Measurements from ENCODE around the gene DGLUCY.
"Not testable (repeated sequence)": the region's sequence is repeated elsewhere in the genome, so short reads cannot be mapped to it uniquely, and the experiment has no call there.

DGLUCY gene

DNA sequence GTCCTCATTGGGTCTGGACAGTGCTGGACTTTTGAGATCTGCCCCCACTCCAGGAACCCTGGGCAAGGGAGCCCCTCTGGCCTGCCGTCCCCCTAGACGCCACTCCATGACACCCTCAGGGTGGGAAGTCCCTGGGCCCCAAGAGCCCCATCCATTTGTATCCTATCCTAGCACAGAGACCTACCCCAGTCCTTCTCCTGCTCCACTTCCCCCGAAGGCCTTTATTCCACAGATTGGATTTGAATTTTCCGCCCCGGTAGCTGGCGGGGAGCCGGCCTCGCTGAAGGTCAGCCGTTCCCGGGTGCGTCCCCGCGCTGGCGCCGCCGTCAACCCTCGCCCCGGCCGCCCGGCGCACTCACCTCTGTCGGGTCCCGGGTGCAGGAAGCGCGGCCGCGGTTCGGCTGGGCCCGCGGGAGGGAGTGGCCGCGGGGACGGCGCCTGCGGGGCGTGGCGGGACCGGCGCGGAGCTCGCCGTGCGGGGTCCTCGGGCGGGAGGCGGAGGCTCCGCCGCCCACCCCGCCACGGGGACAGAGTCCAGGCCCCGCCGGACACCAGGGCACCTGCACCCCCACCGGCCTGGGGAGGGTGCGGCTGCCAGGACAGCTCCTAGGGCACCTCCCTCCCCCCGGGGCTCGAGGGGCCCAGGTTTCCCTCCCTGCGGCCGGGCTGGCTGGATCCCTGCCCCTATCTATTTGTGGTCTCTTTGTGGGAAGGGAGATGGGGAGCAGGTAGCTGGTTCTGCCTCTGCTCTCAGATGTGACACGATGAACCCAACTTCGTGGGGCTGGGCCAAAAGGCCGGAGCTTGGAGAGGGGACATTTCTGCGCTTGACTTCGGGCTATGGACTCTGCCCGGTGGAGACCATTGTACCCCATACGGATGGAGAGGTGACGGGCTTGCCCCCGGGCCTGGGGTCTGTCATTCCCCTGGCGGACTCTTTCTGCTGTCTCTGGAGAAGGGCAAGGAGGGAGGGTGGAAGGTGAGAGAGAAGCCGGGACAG lies 150.6 kb downstream of the DGLUCY start:
- H3K4me3 ChIP-seq (IDR thresholded peaks at IDR 0.05; ENCODE audit: insufficient read depth, low read depth, low read length) = no peak overlapping the region
- no peak overlapping the region for H3K9ac ChIP-seq
- TF ChIP-seq, protein P1, sequence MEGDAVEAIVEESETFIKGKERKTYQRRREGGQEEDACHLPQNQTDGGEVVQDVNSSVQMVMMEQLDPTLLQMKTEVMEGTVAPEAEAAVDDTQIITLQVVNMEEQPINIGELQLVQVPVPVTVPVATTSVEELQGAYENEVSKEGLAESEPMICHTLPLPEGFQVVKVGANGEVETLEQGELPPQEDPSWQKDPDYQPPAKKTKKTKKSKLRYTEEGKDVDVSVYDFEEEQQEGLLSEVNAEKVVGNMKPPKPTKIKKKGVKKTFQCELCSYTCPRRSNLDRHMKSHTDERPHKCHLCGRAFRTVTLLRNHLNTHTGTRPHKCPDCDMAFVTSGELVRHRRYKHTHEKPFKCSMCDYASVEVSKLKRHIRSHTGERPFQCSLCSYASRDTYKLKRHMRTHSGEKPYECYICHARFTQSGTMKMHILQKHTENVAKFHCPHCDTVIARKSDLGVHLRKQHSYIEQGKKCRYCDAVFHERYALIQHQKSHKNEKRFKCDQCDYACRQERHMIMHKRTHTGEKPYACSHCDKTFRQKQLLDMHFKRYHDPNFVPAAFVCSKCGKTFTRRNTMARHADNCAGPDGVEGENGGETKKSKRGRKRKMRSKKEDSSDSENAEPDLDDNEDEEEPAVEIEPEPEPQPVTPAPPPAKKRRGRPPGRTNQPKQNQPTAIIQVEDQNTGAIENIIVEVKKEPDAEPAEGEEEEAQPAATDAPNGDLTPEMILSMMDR (conservative IDR thresholded peaks at IDR 0.05; ENCODE audit: low read depth, low read length) = no peak
- no peaks in the 10 kb centered on the region for H3K27me3 ChIP-seq (ENCODE audit: insufficient read depth, low read depth)
- no peak overlapping the region for H3K27ac ChIP-seq
- no peak overlapping the region for H3K4me2 ChIP-seq
- no peak overlapping the region for H2AFZ ChIP-seq (ENCODE audit: low read depth)
- no peaks in the 10 kb centered on the region for H3K79me2 ChIP-seq (ENCODE audit: insufficient read depth, low read depth)
- no peaks in the 10 kb centered on the region for H4K20me1 ChIP-seq (ENCODE audit: insufficient read depth)
- H3K4me1 ChIP-seq (ENCODE audit: low read depth, poor library complexity, severe bottlenecking) = no peaks in the 10 kb centered on the region
- no peaks in the 10 kb centered on the region for H3K36me3 ChIP-seq (ENCODE audit: insufficient read depth)

DNA sequence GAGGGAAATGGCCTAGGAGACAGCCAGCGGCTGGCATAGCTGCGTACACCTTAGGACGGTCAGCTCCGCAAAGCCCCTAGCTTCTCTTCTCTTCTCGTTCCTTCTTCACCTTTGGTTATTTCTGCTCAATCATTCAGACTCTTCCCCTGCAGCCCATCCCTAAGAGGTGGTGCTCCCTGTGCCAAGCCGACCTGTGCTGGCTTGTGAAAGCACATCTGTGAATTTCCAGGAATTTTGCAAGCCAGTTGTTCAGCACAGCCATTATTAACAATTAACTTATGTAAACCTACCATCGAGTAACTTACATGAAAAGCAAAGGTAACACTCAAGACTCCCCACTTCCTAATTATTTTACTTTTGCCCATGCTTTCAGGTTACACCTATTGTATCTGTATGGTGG lies 151.5 kb downstream of the DGLUCY start:
- Histone ChIP-seq H3K4me1 (ENCODE audit: low read depth, poor library complexity, severe bottlenecking) (no peaks in the 10 kb centered on the region), H3K36me3 (ENCODE audit: insufficient read depth) (no peaks in the 10 kb centered on the region), H3K9ac (no peak overlapping the region), H4K20me1 (ENCODE audit: insufficient read depth) (no peaks in the 10 kb centered on the region), H3K4me2 (no peak overlapping the region), H3K27me3 (ENCODE audit: insufficient read depth, low read depth) (no peaks in the 10 kb centered on the region), H3K27ac (no peak overlapping the region), H3K4me3 (IDR thresholded peaks at IDR 0.05; ENCODE audit: insufficient read depth, low read depth, low read length) (no peak overlapping the region), H2AFZ (ENCODE audit: low read depth) (no peak overlapping the region), H3K79me2 (ENCODE audit: insufficient read depth, low read depth) (no peaks in the 10 kb centered on the region)
- TF ChIP-seq, protein P1 (conservative IDR thresholded peaks at IDR 0.05; ENCODE audit: low read depth, low read length) = no peak

DNA sequence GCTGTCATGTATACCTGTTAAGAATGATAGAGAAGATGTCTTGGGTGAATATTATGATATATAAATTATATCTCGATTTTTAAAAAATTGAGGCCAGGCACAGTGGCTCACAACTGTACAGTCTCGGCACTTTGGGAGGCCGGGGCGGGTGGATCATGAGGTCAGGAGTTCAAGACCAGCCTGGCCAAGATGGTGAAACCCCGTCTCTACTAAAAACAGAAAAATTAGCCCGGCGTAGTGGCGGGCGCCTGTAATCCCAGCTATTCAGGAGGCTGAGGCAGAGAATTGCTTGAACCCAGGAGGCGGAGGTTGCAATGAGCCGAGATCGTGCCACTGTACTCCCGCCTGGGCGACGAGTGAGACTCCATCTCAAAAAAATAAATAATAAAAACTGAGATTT lies 152.4 kb downstream of the DGLUCY start:
- H2AFZ ChIP-seq (ENCODE audit: low read depth); H3K27ac ChIP-seq; H3K4me2 ChIP-seq; H4K20me1 ChIP-seq (ENCODE audit: insufficient read depth); H3K27me3 ChIP-seq (ENCODE audit: insufficient read depth, low read depth); H3K36me3 ChIP-seq (ENCODE audit: insufficient read depth); H3K4me3 ChIP-seq (IDR thresholded peaks at IDR 0.05; ENCODE audit: insufficient read depth, low read depth, low read length); H3K9ac ChIP-seq; H3K4me1 ChIP-seq (ENCODE audit: low read depth, poor library complexity, severe bottlenecking); H3K79me2 ChIP-seq (ENCODE audit: insufficient read depth, low read depth): not testable (repeated sequence)

DNA sequence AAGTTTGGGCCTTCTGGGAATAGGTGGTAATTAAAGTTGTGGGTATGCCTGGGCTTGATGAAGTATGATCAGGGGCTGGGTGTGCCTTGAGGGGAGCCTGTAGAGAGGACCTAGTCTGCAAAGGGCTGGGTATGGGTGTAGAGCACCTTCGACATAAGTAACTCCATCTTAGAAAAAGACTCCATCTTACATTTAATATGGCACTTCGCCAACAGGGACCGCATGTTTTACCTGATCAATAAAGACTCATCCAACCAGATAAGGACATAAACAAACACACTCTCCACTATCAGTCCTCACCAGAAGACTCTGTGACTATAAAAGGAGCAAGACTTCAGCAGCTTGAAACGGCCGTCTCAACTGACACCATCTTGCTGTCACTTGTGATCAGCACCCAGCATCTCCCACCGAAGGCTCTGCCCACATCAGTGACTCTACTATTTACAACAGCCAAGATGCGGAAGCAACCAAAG lies 154.1 kb downstream of the DGLUCY start:
- TF ChIP-seq, protein P1 (conservative IDR thresholded peaks at IDR 0.05; ENCODE audit: low read depth, low read length) = no peak
- no peak overlapping the region for H3K4me2 ChIP-seq
- H3K4me1 ChIP-seq (ENCODE audit: low read depth, poor library complexity, severe bottlenecking) = no peaks in the 10 kb centered on the region
- H3K4me3 ChIP-seq (IDR thresholded peaks at IDR 0.05; ENCODE audit: insufficient read depth, low read depth, low read length) = no peak overlapping the region
- no peaks in the 10 kb centered on the region for H3K36me3 ChIP-seq (ENCODE audit: insufficient read depth)
- H3K27ac ChIP-seq = no peak overlapping the region
- H3K9ac ChIP-seq = no peak overlapping the region
- no peaks in the 10 kb centered on the region for H4K20me1 ChIP-seq (ENCODE audit: insufficient read depth)
- H3K27me3 ChIP-seq (ENCODE audit: insufficient read depth, low read depth) = no peaks in the 10 kb centered on the region
- H2AFZ ChIP-seq (ENCODE audit: low read depth) = no peak overlapping the region
- H3K79me2 ChIP-seq (ENCODE audit: insufficient read depth, low read depth) = no peaks in the 10 kb centered on the region

All from KMS-11 (cell line).